Smooth muscle cell (in vitro differentiated cells): ENCODE measurements around the gene MCAT. TPM values are rescaled to one million over a fixed set of nuclear protein-coding genes. Genes with fewer than 3 reads are reported as not detected.

Experiments used
- DNase-seq: peaks from one replicate; lab custom pipeline; 2025; ENCODE audit not compliant: unreplicated experiment; lab: John Stamatoyannopoulos, UW
- H2AFZ ChIP-seq: fragments of 200-600 bp; sonication (generic); 2 replicates; pipeline ENCODE4 v1.6.0; 2016; ENCODE audit warnings: antibody characterized with exemption, low read depth, mild to moderate bottlenecking
- H3F3A ChIP-seq: fragments of 200-600 bp; sonication (generic); 2 replicates; pipeline ENCODE4 v1.6.0; 2017; ENCODE audit warnings: antibody characterized with exemption, low read depth
- H3K27ac ChIP-seq: fragments of 200-600 bp; sonication (generic); 2 replicates; pipeline ENCODE4 v1.5.1; 2016; ENCODE audit warnings: low read depth, mild to moderate bottlenecking
- H3K27me3 ChIP-seq: fragments of 200-600 bp; sonication (generic); 2 replicates; pipeline ENCODE4 v1.6.1; 2016; ENCODE audit warnings: low read depth, mild to moderate bottlenecking
- H3K36me3 ChIP-seq: fragments of 200-600 bp; sonication (generic); 2 replicates; pipeline ENCODE4 v1.5.1; 2016; ENCODE audit warnings: low read depth
- H3K4me1 ChIP-seq: fragments of 200-600 bp; sonication (generic); 2 replicates; pipeline ENCODE4 v1.5.1; 2016; ENCODE audit warnings: low read depth
- H3K4me2 ChIP-seq: fragments of 200-600 bp; sonication (generic); 2 replicates; pipeline ENCODE4 v1.6.0; 2016; ENCODE audit warnings: mild to moderate bottlenecking
- H3K4me3 ChIP-seq: fragments of 200-600 bp; sonication (generic); 2 replicates; pipeline ENCODE4 v1.5.1; 2016; ENCODE audit warnings: mild to moderate bottlenecking
- H3K79me2 ChIP-seq: fragments of 200-600 bp; sonication (generic); 2 replicates; pipeline ENCODE4 v1.6.0; 2016; ENCODE audit warnings: low read depth, mild to moderate bottlenecking
- H3K9ac ChIP-seq: fragments of 200-600 bp; sonication (generic); 2 replicates; pipeline ENCODE4 v1.6.0; 2016; ENCODE audit warnings: low read depth
- H3K9me3 ChIP-seq: fragments of 200-600 bp; sonication (generic); replicated peaks from 2 replicates; pipeline ENCODE4 v1.5.1; 2016; ENCODE audit warnings: low read depth
- H4K20me1 ChIP-seq: fragments of 200-600 bp; sonication (generic); 2 replicates; pipeline ENCODE4 v1.6.0; 2016; ENCODE audit warnings: low read depth
- WGBS: methylation state at CpG from one replicate; pipeline ENCODE4 v1.1.7; 2016; ENCODE audit warnings: low lambda C conversion rate; 5-methylcytosine and 5-hydroxymethylcytosine counted together
- polyA plus RNA-seq: library from polyadenylated mRNA; unstranded; fragments of >200 nt; fragmentation: Nextera tagmentation; extraction: Ambion mirVana; gene quantifications from 2 replicates; pipeline ENCODE4 v1.2.1, GENCODE V29; 2016
- total RNA-seq: library from RNA; depleted of rRNA; stranded (reverse); fragments of >200 nt; gene quantifications from 2 replicates; pipeline ENCODE4 v1.2.3, GENCODE V29; 2014
- TF ChIP-seq, protein P1 (sequence below): fragments of 200-600 bp; sonication (generic); IDR thresholded peaks from 2 replicates; pipeline ENCODE4 v1.5.1; 2017; ENCODE audit warnings: borderline replicate concordance, mild to moderate bottlenecking, antibody characterized with exemption; ENCODE audit not compliant: insufficient read depth, poor library complexity, severe bottlenecking

The MCAT gene
- total and polyA plus RNA-seq, 2 experiments from 2014 or later = 9.3 to 16.1 TPM

DNA sequence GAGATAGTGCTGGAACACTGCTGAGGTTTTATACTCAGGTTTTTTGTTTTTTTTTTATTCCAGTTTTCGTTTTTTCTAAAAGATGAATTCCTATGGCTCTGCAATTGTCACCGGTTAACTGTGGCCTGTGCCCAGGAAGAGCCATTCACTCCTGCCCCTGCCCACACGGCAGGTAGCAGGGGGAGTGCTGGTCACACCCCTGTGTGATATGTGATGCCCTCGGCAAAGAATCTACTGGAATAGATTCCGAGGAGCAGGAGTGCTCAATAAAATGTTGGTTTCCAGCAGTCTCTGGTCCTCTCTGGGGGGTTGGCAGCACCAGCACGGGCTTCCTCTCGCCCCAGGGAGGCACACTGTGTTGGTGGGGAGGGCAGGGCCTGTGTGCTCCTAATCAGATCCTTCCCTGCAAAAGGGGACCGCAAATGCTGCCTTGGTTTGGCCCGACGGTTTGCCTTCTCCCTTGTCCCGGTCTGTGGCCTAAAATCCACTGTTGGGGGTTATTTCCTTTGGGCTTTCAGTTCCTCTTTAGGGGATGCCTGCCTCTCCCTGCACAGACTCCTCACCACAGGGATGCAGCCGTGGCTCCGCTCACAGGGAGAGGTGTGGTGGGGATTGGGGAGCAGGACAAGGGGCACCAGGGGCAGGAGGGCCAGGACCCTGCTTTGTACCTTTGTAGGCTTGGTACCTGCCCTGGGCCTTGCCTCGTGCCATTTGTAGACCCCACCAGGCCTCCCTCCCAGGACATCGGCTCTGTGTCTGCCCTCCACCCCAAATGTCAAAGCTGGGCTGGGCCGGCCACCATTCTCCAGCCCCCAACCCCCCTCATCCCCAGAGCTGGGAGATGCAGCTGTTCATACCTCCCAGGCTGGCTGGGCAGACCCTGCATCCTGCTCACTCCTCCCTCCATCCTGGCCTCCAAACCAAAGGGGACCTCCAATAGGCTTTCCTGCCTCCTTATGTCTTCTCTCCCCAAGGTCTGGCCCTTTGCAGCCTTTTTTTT is 13.5 kb downstream of the MCAT start:
- Histone ChIP-seq H3K36me3 (no peaks in the 10 kb centered on the region), H3K27ac (no peak overlapping the region), H4K20me1 (no peaks in the 10 kb centered on the region), H3F3A (no peaks in the 10 kb centered on the region), H3K4me2 (no peak overlapping the region), H3K27me3 (no peaks in the 10 kb centered on the region), H3K79me2 (no peaks in the 10 kb centered on the region), H3K9ac (no peak overlapping the region), H3K9me3 (no peaks in the 10 kb centered on the region), H2AFZ (no peak overlapping the region), H3K4me1 (no peaks in the 10 kb centered on the region), H3K4me3 (no peak overlapping the region)
- DNase-seq = no peak
- TF ChIP-seq, protein P1, sequence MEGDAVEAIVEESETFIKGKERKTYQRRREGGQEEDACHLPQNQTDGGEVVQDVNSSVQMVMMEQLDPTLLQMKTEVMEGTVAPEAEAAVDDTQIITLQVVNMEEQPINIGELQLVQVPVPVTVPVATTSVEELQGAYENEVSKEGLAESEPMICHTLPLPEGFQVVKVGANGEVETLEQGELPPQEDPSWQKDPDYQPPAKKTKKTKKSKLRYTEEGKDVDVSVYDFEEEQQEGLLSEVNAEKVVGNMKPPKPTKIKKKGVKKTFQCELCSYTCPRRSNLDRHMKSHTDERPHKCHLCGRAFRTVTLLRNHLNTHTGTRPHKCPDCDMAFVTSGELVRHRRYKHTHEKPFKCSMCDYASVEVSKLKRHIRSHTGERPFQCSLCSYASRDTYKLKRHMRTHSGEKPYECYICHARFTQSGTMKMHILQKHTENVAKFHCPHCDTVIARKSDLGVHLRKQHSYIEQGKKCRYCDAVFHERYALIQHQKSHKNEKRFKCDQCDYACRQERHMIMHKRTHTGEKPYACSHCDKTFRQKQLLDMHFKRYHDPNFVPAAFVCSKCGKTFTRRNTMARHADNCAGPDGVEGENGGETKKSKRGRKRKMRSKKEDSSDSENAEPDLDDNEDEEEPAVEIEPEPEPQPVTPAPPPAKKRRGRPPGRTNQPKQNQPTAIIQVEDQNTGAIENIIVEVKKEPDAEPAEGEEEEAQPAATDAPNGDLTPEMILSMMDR = no peak
- 83% methylated on average over 16 of the region's 16 CpGs for WGBS

DNA sequence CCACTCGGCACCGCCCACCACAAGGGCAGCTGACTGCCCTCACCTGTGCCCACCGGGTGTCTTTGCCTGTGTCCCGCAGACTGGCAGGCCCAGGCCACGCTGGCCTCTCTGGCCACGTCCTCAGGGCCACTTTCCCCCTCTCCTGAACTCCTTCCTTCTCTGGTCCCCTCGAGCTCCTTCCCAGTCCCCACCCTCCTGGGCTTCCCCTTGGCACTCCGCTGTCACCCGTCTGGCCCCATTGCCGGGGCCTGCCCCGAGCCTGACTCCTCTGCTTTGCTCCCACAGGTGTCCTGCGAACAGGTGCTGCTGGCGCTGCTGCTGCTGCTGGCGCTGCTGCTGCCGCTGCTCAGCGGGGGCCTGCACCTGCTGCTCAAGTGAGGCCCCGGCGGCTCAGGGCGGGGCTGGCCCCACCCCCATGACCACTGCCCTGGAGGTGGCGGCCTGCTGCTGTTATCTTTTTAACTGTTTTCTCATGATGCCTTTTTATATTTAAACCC is 14.2 kb downstream of the MCAT start:
- no peaks in the 10 kb centered on the region for H3K9me3 ChIP-seq
- no peak for DNase-seq
- H3K27me3 ChIP-seq = no peaks in the 10 kb centered on the region
- H2AFZ ChIP-seq = no peak overlapping the region
- H3K36me3 ChIP-seq = no peaks in the 10 kb centered on the region
- TF ChIP-seq, protein P1 = no peak
- no peaks in the 10 kb centered on the region for H3K4me1 ChIP-seq
- H3F3A ChIP-seq = no peaks in the 10 kb centered on the region
- no peak overlapping the region for H3K9ac ChIP-seq
- H4K20me1 ChIP-seq = no peaks in the 10 kb centered on the region
- 79% methylated on average over 16 of the region's 20 CpGs for WGBS
- H3K79me2 ChIP-seq = no peaks in the 10 kb centered on the region
- no peak overlapping the region for H3K27ac ChIP-seq
- no peak overlapping the region for H3K4me3 ChIP-seq
- H3K4me2 ChIP-seq = no peak overlapping the region

DNA sequence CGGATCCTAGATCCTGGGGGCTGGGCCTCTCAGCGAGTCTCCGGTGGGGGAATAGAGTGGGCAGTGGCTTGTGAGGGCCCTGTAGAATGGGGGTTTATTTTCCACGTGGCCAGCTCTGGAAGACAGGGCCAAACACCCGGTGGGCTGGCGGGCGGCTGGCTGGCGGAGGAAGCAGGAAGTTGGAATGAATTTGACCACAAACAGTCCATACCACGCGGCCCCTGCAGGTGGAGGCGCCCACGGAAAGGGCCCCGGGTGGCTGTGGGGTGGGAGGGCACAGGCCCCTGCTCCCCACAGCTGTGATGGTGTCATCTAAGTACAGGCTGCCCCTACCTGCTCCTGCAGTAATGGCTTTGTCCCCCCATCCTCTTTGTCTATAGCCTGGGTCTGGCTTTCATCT is 15.1 kb downstream of the MCAT start:
- TF ChIP-seq, protein P1 = no peak
- H3K9ac ChIP-seq = no peak overlapping the region
- H3K4me2 ChIP-seq = no peak overlapping the region
- DNase-seq = no peak
- no peaks in the 10 kb centered on the region for H3K79me2 ChIP-seq
- no peaks in the 10 kb centered on the region for H4K20me1 ChIP-seq
- H3F3A ChIP-seq = no peaks in the 10 kb centered on the region
- H3K27ac ChIP-seq = no peak overlapping the region
- H3K27me3 ChIP-seq = no peaks in the 10 kb centered on the region
- WGBS = 89% methylated on average over 13 of the region's 13 CpGs
- no peak overlapping the region for H2AFZ ChIP-seq
- no peak overlapping the region for H3K4me3 ChIP-seq
- no peaks in the 10 kb centered on the region for H3K36me3 ChIP-seq
- H3K9me3 ChIP-seq = no peaks in the 10 kb centered on the region
- no peaks in the 10 kb centered on the region for H3K4me1 ChIP-seq
